Skin epidermis (tissue), 12 donors: ENCODE measurements around the gene DIS3L.
"Not testable (repeated sequence)": the region's sequence is repeated elsewhere in the genome, so short reads cannot be mapped to it uniquely, and the experiment has no call there.

ENCODE experiments used
- H3K27ac ChIP-seq, 21 experiments: fragments of 200-600 bp; sonication (generic) in 11 of 21; one replicate each; pipeline ENCODE4 v1.5.0; 2020; ENCODE audit warnings: mild to moderate bottlenecking in 3 of 21, inconsistent platforms in 2 of 21, moderate library complexity in 2 of 21
- H3K4me3 ChIP-seq, 7 experiments: fragments of 200-600 bp; sonication (generic) in 2 of 7; one replicate each; pipeline ENCODE4 v1.5.0; 2020; ENCODE audit warnings: inconsistent platforms in 2 of 7, mild to moderate bottlenecking in 2 of 7, moderate library complexity in 1 of 7

Gene DIS3L

GRCh38 chr15:66378814-66379430, 85.6 kb downstream of the DIS3L start:
- H3K27ac ChIP-seq: no peak overlapping the region
- no peak overlapping the region for H3K4me3 ChIP-seq

DNA sequence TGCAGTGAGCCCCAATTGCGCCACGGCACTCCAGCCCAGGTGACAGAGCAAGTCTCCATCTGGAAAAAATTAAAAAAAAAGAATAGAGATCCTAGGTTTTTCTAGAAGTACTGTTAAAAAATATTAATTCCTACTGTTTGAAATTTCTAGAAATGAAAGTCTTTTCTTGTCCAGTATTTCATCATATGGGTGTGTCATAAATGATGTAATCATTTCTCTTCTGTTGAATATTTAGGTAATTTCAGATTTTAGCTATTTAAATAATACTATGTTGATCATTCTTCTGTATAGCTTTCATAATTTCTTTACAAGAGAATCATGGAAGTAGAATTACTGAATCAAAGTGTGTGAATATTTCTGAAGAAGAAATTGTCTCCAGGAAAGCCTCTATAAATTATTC, 88.0 kb downstream of the DIS3L start:
- not testable (repeated sequence) for H3K4me3 ChIP-seq, H3K27ac ChIP-seq
